NCI-H1105 treated with DMSO at 0.1 percent for 48 hours (cell line): ENCODE data around the gene DCAF17.
"Not testable (repeated sequence)": the region's sequence is repeated elsewhere in the genome, so short reads cannot be mapped to it uniquely, and the experiment has no call there.

Source experiments
- DNase-seq: peaks from one replicate; lab custom pipeline; 2025; lab: John Stamatoyannopoulos, UW

Gene DCAF17

GRCh38 chr2:171513719-171514160 lies 79.7 kb downstream of the DCAF17 start:
- DNase-seq, result no peak

- no peak for DNase-seq
Observed at GRCh38 chr2:171514908-171515582, 81.0 kb downstream of the DCAF17 start.

- DNase-seq, result no peak
Observed at GRCh38 chr2:171515672-171516298, 81.8 kb downstream of the DCAF17 start.

- DNase-seq, result no peak
Observed at GRCh38 chr2:171516793-171517192, 82.8 kb downstream of the DCAF17 start.

- no peak for DNase-seq
Observed at GRCh38 chr2:171520471-171520870, 86.4 kb downstream of the DCAF17 start.

GRCh38 chr2:171521361-171522051 lies 87.5 kb downstream of the DCAF17 start:
- DNase-seq, result no peak

- DNase-seq, result no peak
Observed at GRCh38 chr2:171522052-171522787, 88.2 kb downstream of the DCAF17 start, which contains the start of gene CYBRD1. CYBRD1 (plus strand) TSS chr2:171522474; CDS start chr2:171522546, 72 bp downstream.

GRCh38 chr2:171522788-171523087 lies 88.7 kb downstream of the DCAF17 start:
- no peak for DNase-seq

GRCh38 chr2:171523088-171524017 lies 89.3 kb downstream of the DCAF17 start:
- peak; percentile 22 for DNase-seq

GRCh38 chr2:171524018-171524401 lies 90.0 kb downstream of the DCAF17 start:
- no peak for DNase-seq

GRCh38 chr2:171529914-171530313 lies 95.9 kb downstream of the DCAF17 start:
- no peak for DNase-seq

- DNase-seq, result no peak
Observed at GRCh38 chr2:171530378-171530777, 96.4 kb downstream of the DCAF17 start.

GRCh38 chr2:171530859-171531258 lies 96.8 kb downstream of the DCAF17 start:
- DNase-seq, result not testable (repeated sequence)

- no peak for DNase-seq
Observed at GRCh38 chr2:171531291-171531690, 97.3 kb downstream of the DCAF17 start.

- no peak for DNase-seq
Observed at GRCh38 chr2:171531836-171532450, 97.9 kb downstream of the DCAF17 start.

GRCh38 chr2:171533331-171533730 lies 99.3 kb downstream of the DCAF17 start:
- DNase-seq, result no peak
